Vagina (tissue), 2 donors: ENCODE data around the gene SMG7. TPM values are rescaled to one million over a fixed set of nuclear protein-coding genes. Genes with fewer than 3 reads are reported as not detected.

Experiments
- DNase-seq, 2 donors: peaks; one replicate each; pipeline ENCODE4 v3.0.0-alpha.2; 2017; ENCODE audit errors: extremely low spot score in 2 of 2
- H3K27ac ChIP-seq: fragments of 200-600 bp; sonication (generic); one replicate; pipeline ENCODE4 v1.5.1; 2019
- H3K27me3 ChIP-seq: fragments of 200-600 bp; sonication (generic); one replicate; pipeline ENCODE4 v1.5.1; 2019
- H3K36me3 ChIP-seq, 2 donors: fragments of 200-600 bp; sonication (generic); one replicate each; pipeline ENCODE4 v1.5.1; 2017 to 2019
- H3K4me1 ChIP-seq: fragments of 200-600 bp; sonication (generic); one replicate; pipeline ENCODE4 v1.5.1; 2019
- H3K4me3 ChIP-seq, 2 donors: fragments of 200-600 bp; sonication (generic); 1 replicate in 1 of 2; 2 replicates in 1 of 2; pipeline ENCODE4 v1.5.1; 2016 to 2019
- H3K9me3 ChIP-seq: fragments of 200-600 bp; sonication (generic); one replicate; pipeline ENCODE4 v1.5.1; 2019
- CTCF ChIP-seq, 3 experiments: fragments of 450-650 bp in 2 of 3; fragments of 200-600 bp in 1 of 3; sonication (generic) in 1 of 3; IDR thresholded peaks; one replicate each; pipeline ENCODE4 v1.5.1; 2017 to 2019; ENCODE audit warnings: antibody characterized with exemption in 3 of 3, mild to moderate bottlenecking in 2 of 3, moderate library complexity in 2 of 3
- POLR2A ChIP-seq, 2 donors: fragments of 450-650 bp; IDR thresholded peaks; one replicate each; pipeline ENCODE4 v1.6.1; 2017; ENCODE audit warnings: antibody characterized with exemption in 2 of 2, mild to moderate bottlenecking in 2 of 2, moderate library complexity in 2 of 2
- POLR2AphosphoS5 ChIP-seq, 2 donors: sonication (generic); formaldehyde crosslinking; IDR thresholded peaks; one replicate each; pipeline ENCODE4 v1.9.0; 2017; ENCODE audit warnings: antibody characterized with exemption in 2 of 2, mild to moderate bottlenecking in 2 of 2, low read depth in 1 of 2; ENCODE audit not compliant: insufficient read depth in 1 of 2
- intact Hi-C: fragments of 100-400 bp; cut with DNase I; formaldehyde crosslinking; loops from one replicate; pipeline ENCODE4 v1.15.1; 2023
- total RNA-seq: library from RNA; depleted of rRNA; stranded (reverse); fragments of >200 nt; gene quantifications from one replicate; pipeline ENCODE4 v1.2.3, GENCODE V29; 2016

Gene SMG7
- total RNA-seq, 1 donor from 2014 or later: 48.9 TPM

GRCh38 chr1:183517401-183517800, 45.1 kb downstream of the SMG7 start:
- H3K9me3 ChIP-seq: no peaks in the 10 kb centered on the region
- intact Hi-C loops: no loop called here
- no peaks in the 10 kb centered on the region for H3K27me3 ChIP-seq
- TF ChIP-seq POLR2AphosphoS5 (IDR thresholded peaks at IDR 0.05; ENCODE audit: insufficient read depth in 1 of 2, low read depth in 1 of 2): no peak
- no peak for TF ChIP-seq POLR2A (IDR thresholded peaks at IDR 0.05)
- no peak for TF ChIP-seq CTCF (IDR thresholded peaks at IDR 0.05)
- H3K4me1 ChIP-seq: peaks cover 18% of the 10 kb centered on the region
- no peak for DNase-seq
- peaks cover 0 to 26% of the 10 kb centered on the region in 2 donors for H3K36me3 ChIP-seq
- H3K4me3 ChIP-seq: no peak overlapping the region
- no peak overlapping the region for H3K27ac ChIP-seq

- DNase-seq: no peak
- Histone ChIP-seq H3K9me3 (no peaks in the 10 kb centered on the region), H3K36me3 (peaks cover 0 to 33% of the 10 kb centered on the region in 2 donors), H3K4me3 (no peak overlapping the region), H3K4me1 (peaks cover 3% of the 10 kb centered on the region), H3K27me3 (no peaks in the 10 kb centered on the region), H3K27ac (no peak overlapping the region)
- intact Hi-C loops: no loop called here
- no peak for TF ChIP-seq POLR2A (IDR thresholded peaks at IDR 0.05)
- TF ChIP-seq CTCF (IDR thresholded peaks at IDR 0.05): no peak
These were observed 48.1 kb downstream of the SMG7 start for GRCh38 chr1:183520379-183520778.

DNA sequence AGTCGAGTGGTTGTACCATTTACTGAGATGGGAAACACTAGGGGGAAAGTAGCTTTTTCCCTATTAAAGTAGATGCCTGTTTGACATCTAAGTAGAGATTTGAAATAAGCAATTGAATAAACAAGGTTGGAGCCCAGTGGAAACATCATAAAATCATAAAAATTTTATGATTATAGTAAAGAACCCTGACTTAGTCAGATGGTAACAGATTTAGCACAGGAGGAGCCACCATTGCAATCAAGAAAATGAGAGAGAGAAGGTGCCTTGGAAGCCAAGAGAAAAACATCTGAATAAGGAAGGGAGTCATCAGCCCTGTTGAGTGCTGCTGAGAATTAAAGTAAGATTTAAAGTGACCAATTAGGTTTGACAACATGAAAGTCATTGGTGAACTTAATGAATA, 49.8 kb downstream of the SMG7 start:
- intact Hi-C loops: no loop called here
- no peak for DNase-seq
- TF ChIP-seq CTCF (IDR thresholded peaks at IDR 0.05) (no peak), POLR2A (IDR thresholded peaks at IDR 0.05) (no peak), POLR2AphosphoS5 (IDR thresholded peaks at IDR 0.05; ENCODE audit: insufficient read depth in 1 of 2, low read depth in 1 of 2) (no peak)
- H3K27me3 ChIP-seq: no peaks in the 10 kb centered on the region
- peaks cover 0 to 39% of the 10 kb centered on the region in 2 donors for H3K36me3 ChIP-seq
- no peaks in the 10 kb centered on the region for H3K9me3 ChIP-seq
- H3K4me3 ChIP-seq: no peak overlapping the region
- no peaks in the 10 kb centered on the region for H3K4me1 ChIP-seq
- H3K27ac ChIP-seq: no peak overlapping the region

DNA sequence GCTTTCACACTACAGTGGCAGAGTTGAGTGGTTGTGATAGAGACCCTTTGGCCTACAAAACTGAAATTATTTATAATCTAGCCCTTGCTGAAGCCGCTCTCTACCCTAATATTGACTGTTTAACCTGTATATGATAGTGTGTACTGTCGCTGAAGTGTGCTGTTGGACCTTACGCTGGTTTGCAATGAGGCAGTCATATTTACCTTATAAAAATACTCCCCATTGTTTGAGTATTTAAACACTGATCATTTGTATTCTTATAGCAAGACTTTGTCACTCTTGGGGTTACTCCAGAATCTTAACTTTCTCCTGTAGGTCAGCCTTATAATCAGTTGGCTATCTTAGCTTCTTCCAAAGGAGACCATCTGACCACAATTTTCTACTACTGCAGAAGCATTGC, 56.3 kb downstream of the SMG7 start:
- no peak overlapping the region for H3K4me3 ChIP-seq
- H3K4me1 ChIP-seq: no peaks in the 10 kb centered on the region
- H3K9me3 ChIP-seq: no peaks in the 10 kb centered on the region
- H3K36me3 ChIP-seq: peaks cover 0 to 51% of the 10 kb centered on the region in 2 donors
- no peak overlapping the region for H3K27ac ChIP-seq
- H3K27me3 ChIP-seq: no peaks in the 10 kb centered on the region
- no peak for DNase-seq
- intact Hi-C loops: no loop called here
- no peak for TF ChIP-seq POLR2AphosphoS5 (IDR thresholded peaks at IDR 0.05; ENCODE audit: insufficient read depth in 1 of 2, low read depth in 1 of 2)
- no peak for TF ChIP-seq CTCF (IDR thresholded peaks at IDR 0.05)
- no peak for TF ChIP-seq POLR2A (IDR thresholded peaks at IDR 0.05)

- intact Hi-C loops: loop anchor here (10.0 kb wide), 1 partner anchor 59 kb away; the partner anchor contains the start of gene SMG7
- peaks cover 0 to 63% of the 10 kb centered on the region in 2 donors for H3K36me3 ChIP-seq
- DNase-seq: no peak
- H3K4me1 ChIP-seq: no peaks in the 10 kb centered on the region
- H3K9me3 ChIP-seq: no peaks in the 10 kb centered on the region
- TF ChIP-seq POLR2A (IDR thresholded peaks at IDR 0.05) (no peak), CTCF (IDR thresholded peaks at IDR 0.05) (no peak), POLR2AphosphoS5 (IDR thresholded peaks at IDR 0.05; ENCODE audit: insufficient read depth in 1 of 2, low read depth in 1 of 2) (no peak)
- no peak overlapping the region for H3K4me3 ChIP-seq
- no peaks in the 10 kb centered on the region for H3K27me3 ChIP-seq
- no peak overlapping the region for H3K27ac ChIP-seq
These were observed 61.4 kb downstream of the SMG7 start for GRCh38 chr1:183533617-183534174.
